ENCODE results near the gene GPR18. TPM values are rescaled to one million over a fixed set of nuclear protein-coding genes. Genes with fewer than 3 reads are reported as not detected.

The GPR18 gene
- 10 to 100 TPM; 19.7 to 25.4 TPM for total RNA-seq

- DNase-seq, result peak; percentile 60
- ChIA-PET POLR2A (interaction anchor here (1.2 to 2.1 kb wide), 3 partner anchors 40 to 58 kb away, joined by 3 to 13 read pairs (median 9); partner anchors contain the start of gene UBAC2), CTCF (interaction anchor here (0.8 to 1.7 kb wide), 11 partner anchors 12 to 230 kb away, joined by 3 to 15 read pairs (median 3); partner anchors contain the start of gene UBAC2)
- H3K4me3 Mint-ChIP-seq, result peak within 1 kb of the TSS; percentile 87
- peak within 1 kb of the TSS; percentile 91 for H3K27ac Mint-ChIP-seq
- peaks cover 67% of the 10 kb centered on the region for H3K4me1 Mint-ChIP-seq
- H3K36me3 Mint-ChIP-seq (ENCODE audit: low read depth), result peaks cover 51% of the 10 kb centered on the region
- H3K9me3 Mint-ChIP-seq, result no peaks in the 10 kb centered on the region
- H3K27me3 Mint-ChIP-seq, result no peaks in the 10 kb centered on the region
These were observed at the start of gene GPR18 for GRCh38 chr13:99258210-99258860. GPR18 (minus strand) TSS chr13:99258379; CDS start chr13:99255872, 2,507 bp downstream.

DNA sequence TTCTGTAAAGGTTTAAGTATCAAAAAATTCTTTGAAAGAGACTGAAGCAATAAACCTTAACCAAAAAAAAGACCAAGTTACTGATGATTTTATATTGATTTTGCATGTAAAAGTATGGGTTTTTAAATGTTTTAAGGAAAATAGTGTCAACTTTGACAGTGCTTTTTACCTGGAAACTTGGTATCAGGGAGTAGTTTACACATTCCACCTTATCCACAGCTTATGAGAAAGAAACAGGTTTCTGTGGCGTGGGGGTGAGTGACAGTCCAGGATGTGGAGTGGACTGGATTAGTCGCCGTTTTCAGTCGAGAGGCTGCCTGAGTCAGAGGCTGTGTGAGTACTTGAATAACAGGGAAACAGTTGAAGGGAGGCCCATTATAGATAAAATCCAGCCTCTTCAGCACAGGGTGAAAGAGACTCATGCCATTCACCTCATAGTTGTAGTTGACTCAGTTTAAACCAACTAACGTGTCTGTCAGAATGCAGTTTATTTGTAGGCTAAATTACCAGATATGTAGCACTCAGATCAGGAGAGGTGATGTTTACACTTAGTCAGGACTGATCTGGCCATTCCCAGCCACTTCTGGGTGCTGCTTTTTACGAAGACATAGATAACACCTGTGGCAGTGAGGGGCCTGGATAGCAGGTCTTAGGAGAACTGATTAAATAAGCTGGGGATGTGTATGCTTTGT lies 49.6 kb upstream of the GPR18 start:
- ChIA-PET CTCF (interaction anchor here (0.8 to 2.9 kb wide), 8 partner anchors 10 to 129 kb away, joined by 3 to 9 read pairs (median 3); no protein-coding TSS in a partner anchor), POLR2A (interaction anchor here (0.8 kb wide), 1 partner anchor 49 kb away, joined by 4 read pairs; no protein-coding TSS in a partner anchor)
- H3K36me3 Mint-ChIP-seq (ENCODE audit: low read depth), result peaks cover 65% of the 10 kb centered on the region
- peak overlapping the region; percentile 77 for H3K4me3 Mint-ChIP-seq
- H3K27me3 Mint-ChIP-seq, result no peaks in the 10 kb centered on the region
- H3K27ac Mint-ChIP-seq, result peak overlapping the region; percentile 88
- peaks cover 80% of the 10 kb centered on the region for H3K4me1 Mint-ChIP-seq
- peak; percentile 62 for DNase-seq
- peaks cover 3% of the 10 kb centered on the region for H3K9me3 Mint-ChIP-seq

- Mint-ChIP-seq H3K36me3 (ENCODE audit: low read depth) (peaks cover 65% of the 10 kb centered on the region), H3K9me3 (peaks cover 3% of the 10 kb centered on the region), H3K27ac (peak within 1 kb of the TSS; percentile 88), H3K4me3 (peak within 1 kb of the TSS; percentile 77), H3K4me1 (peaks cover 81% of the 10 kb centered on the region), H3K27me3 (no peaks in the 10 kb centered on the region)
- POLR2A ChIA-PET, result interaction anchor here (0.6 to 0.8 kb wide), 2 partner anchors 49 to 127 kb away, joined by 3 to 4 read pairs; no protein-coding TSS in a partner anchor
- CTCF ChIA-PET, result interaction anchor here (0.8 to 2.9 kb wide), 5 partner anchors 27 to 130 kb away, joined by 3 to 8 read pairs (median 4); no protein-coding TSS in a partner anchor
- peak; percentile 54 for DNase-seq
These were observed 49.1 kb upstream of the GPR18 start, which contains the start of gene GPR183 for GRCh38 chr13:99307247-99307646. GPR183 (minus strand) TSS chr13:99307399; CDS start chr13:99296145, 11,254 bp downstream.

GRCh38 chr13:99305566-99305965 lies 47.4 kb upstream of the GPR18 start:
- Mint-ChIP-seq H3K4me1 (peaks cover 76% of the 10 kb centered on the region), H3K9me3 (peaks cover 3% of the 10 kb centered on the region), H3K27ac (peak overlapping the region; percentile 88), H3K36me3 (ENCODE audit: low read depth) (peaks cover 60% of the 10 kb centered on the region), H3K4me3 (peak overlapping the region; percentile 77), H3K27me3 (no peaks in the 10 kb centered on the region)
- ChIA-PET POLR2A (interaction anchor here (0.7 kb wide), 2 partner anchors 17 kb away, joined by 3 to 4 read pairs; no protein-coding TSS in a partner anchor), CTCF (interaction anchor here (1.0 to 2.9 kb wide), 4 partner anchors 13 to 131 kb away, joined by 3 to 8 read pairs (median 6); no protein-coding TSS in a partner anchor)
- no peak for DNase-seq

GRCh38 chr13:99305158-99305557 lies 47.0 kb upstream of the GPR18 start:
- Mint-ChIP-seq H3K4me3 (peak overlapping the region; percentile 77), H3K27ac (peak overlapping the region; percentile 79), H3K36me3 (ENCODE audit: low read depth) (peaks cover 58% of the 10 kb centered on the region)

DNA sequence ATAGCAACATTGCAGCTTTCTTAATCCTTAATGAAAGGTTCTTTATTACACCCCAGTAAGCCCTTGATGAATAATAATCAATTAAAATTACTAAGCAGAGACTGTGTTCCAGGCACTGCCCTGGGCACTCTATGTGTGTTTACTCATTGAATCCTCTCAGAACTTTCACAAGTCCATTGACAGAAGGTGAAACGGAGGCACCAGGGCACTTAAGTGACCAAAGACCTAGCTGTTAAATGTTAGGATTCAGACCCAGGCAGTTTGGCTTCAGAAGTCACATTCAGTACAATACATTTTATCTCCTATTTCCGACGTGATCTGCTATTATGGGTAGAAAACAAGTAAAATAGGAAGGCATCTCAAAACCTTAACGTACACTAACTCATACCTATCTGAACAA lies 46.4 kb upstream of the GPR18 start:
- POLR2A ChIA-PET, result no interaction called here
- peaks cover 3% of the 10 kb centered on the region for H3K9me3 Mint-ChIP-seq
- H3K4me1 Mint-ChIP-seq, result peaks cover 77% of the 10 kb centered on the region
- no peaks in the 10 kb centered on the region for H3K27me3 Mint-ChIP-seq
- peak overlapping the region; percentile 77 for H3K4me3 Mint-ChIP-seq
- CTCF ChIA-PET, result interaction anchor here (0.6 to 2.8 kb wide), 7 partner anchors 12 to 385 kb away, joined by 3 to 11 read pairs (median 3); no protein-coding TSS in a partner anchor
- H3K27ac Mint-ChIP-seq, result peak overlapping the region; percentile 91
- peaks cover 56% of the 10 kb centered on the region for H3K36me3 Mint-ChIP-seq (ENCODE audit: low read depth)
- DNase-seq, result no peak

More at GRCh38 chr13:99305158-99305557, 47.0 kb upstream of the GPR18 start:
- H3K4me1 Mint-ChIP-seq, result peaks cover 77% of the 10 kb centered on the region
- ChIA-PET CTCF (interaction anchor here (1.1 to 2.1 kb wide), 3 partner anchors 12 to 132 kb away, joined by 3 to 6 read pairs (median 4); no protein-coding TSS in a partner anchor), POLR2A (interaction anchor here (0.7 kb wide), 1 partner anchor 18 kb away, joined by 3 read pairs; no protein-coding TSS in a partner anchor)
- DNase-seq, result no peak
- H3K9me3 Mint-ChIP-seq, result peaks cover 3% of the 10 kb centered on the region
- H3K27me3 Mint-ChIP-seq, result no peaks in the 10 kb centered on the region

DNA sequence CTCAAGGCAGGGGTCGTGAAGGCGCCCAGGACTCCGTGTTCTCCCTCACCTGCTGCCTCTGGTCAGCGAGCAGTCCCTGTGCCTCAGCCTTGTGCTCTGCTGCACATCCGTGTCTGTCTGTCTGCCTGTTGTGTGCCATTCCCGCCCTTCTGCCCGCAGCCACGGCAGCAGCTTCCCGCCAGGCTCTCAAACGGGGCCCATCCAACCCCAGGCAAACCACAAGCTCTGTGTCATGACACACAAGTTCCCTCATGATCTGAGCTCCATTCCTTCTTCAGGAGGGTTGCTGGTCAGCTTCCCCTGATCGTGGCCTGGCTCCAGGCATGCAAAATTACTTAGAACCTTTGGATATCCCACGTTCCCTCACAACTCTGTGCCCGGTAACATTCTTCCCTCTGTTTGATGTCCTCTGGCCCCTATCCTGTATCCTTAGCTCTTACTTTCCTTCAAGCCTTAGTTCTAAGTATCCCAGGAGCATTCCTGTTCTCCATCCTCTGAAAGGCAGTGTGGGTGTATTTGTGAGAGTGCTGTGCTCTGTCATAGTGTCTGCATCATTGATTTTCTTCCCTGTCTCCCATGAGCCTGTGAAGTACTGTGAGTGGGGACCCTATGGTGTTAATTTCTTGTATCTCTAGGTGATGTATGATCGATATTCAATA lies 45.8 kb upstream of the GPR18 start:
- H3K27ac Mint-ChIP-seq, result peak overlapping the region; percentile 91
- H3K4me1 Mint-ChIP-seq, result peaks cover 78% of the 10 kb centered on the region
- ChIA-PET POLR2A (interaction anchor here (0.6 kb wide), 2 partner anchors 49 to 1361 kb away, joined by 3 read pairs; no protein-coding TSS in a partner anchor), CTCF (interaction anchor here (0.6 to 2.8 kb wide), 7 partner anchors 11 to 384 kb away, joined by 3 to 11 read pairs (median 3); no protein-coding TSS in a partner anchor)
- peak; percentile 58 for DNase-seq
- no peaks in the 10 kb centered on the region for H3K27me3 Mint-ChIP-seq
- H3K9me3 Mint-ChIP-seq, result peaks cover 3% of the 10 kb centered on the region
- peak overlapping the region; percentile 77 for H3K4me3 Mint-ChIP-seq
- peaks cover 57% of the 10 kb centered on the region for H3K36me3 Mint-ChIP-seq (ENCODE audit: low read depth)

GRCh38 chr13:99302637-99303505 lies 44.7 kb upstream of the GPR18 start:
- peak overlapping the region; percentile 77 for H3K4me3 Mint-ChIP-seq
- CTCF ChIA-PET, result interaction anchor here (0.8 to 2.8 kb wide), 8 partner anchors 10 to 134 kb away, joined by 3 to 11 read pairs (median 5); no protein-coding TSS in a partner anchor
- H3K36me3 Mint-ChIP-seq (ENCODE audit: low read depth), result peaks cover 54% of the 10 kb centered on the region

GRCh38 chr13:99301913-99302636 lies 43.9 kb upstream of the GPR18 start:
- POLR2A ChIA-PET, result no interaction called here
- Mint-ChIP-seq H3K9me3 (no peaks in the 10 kb centered on the region), H3K4me1 (peaks cover 77% of the 10 kb centered on the region), H3K36me3 (ENCODE audit: low read depth) (peaks cover 56% of the 10 kb centered on the region), H3K27me3 (no peaks in the 10 kb centered on the region), H3K27ac (peak overlapping the region; percentile 91), H3K4me3 (peak overlapping the region; percentile 77)
- CTCF ChIA-PET, result interaction anchor here (0.7 to 2.8 kb wide), 9 partner anchors 9 to 135 kb away, joined by 3 to 11 read pairs (median 5); no protein-coding TSS in a partner anchor
- no peak for DNase-seq

More at GRCh38 chr13:99302637-99303505, 44.7 kb upstream of the GPR18 start:
- peak overlapping the region; percentile 91 for H3K27ac Mint-ChIP-seq
- no peaks in the 10 kb centered on the region for H3K27me3 Mint-ChIP-seq
- H3K4me1 Mint-ChIP-seq, result peaks cover 76% of the 10 kb centered on the region
- no peaks in the 10 kb centered on the region for H3K9me3 Mint-ChIP-seq
- no peak for DNase-seq
- POLR2A ChIA-PET, result interaction anchor here (0.6 kb wide), 1 partner anchor 80 kb away, joined by 3 read pairs; no protein-coding TSS in a partner anchor

- H3K4me3 Mint-ChIP-seq, result peak overlapping the region; percentile 45
These were observed 43.1 kb upstream of the GPR18 start for GRCh38 chr13:99301056-99301838.

More at GRCh38 chr13:99301056-99301838, 43.1 kb upstream of the GPR18 start:
- no peaks in the 10 kb centered on the region for H3K9me3 Mint-ChIP-seq
- peaks cover 54% of the 10 kb centered on the region for H3K36me3 Mint-ChIP-seq (ENCODE audit: low read depth)
- no peaks in the 10 kb centered on the region for H3K27me3 Mint-ChIP-seq
- ChIA-PET CTCF (interaction anchor here (0.6 to 2.4 kb wide), 4 partner anchors 10 to 35 kb away, joined by 3 to 6 read pairs (median 4); no protein-coding TSS in a partner anchor), POLR2A (no interaction called here)
- H3K27ac Mint-ChIP-seq, result peak overlapping the region; percentile 70
- H3K4me1 Mint-ChIP-seq, result peaks cover 79% of the 10 kb centered on the region
- no peak for DNase-seq
